ENCODE results near the gene CTDSP2.
"Not testable (repeated sequence)": the region's sequence is repeated elsewhere in the genome, so short reads cannot be mapped to it uniquely, and the experiment has no call there.

CTDSP2 gene, protein sequence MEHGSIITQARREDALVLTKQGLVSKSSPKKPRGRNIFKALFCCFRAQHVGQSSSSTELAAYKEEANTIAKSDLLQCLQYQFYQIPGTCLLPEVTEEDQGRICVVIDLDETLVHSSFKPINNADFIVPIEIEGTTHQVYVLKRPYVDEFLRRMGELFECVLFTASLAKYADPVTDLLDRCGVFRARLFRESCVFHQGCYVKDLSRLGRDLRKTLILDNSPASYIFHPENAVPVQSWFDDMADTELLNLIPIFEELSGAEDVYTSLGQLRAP

DNA sequence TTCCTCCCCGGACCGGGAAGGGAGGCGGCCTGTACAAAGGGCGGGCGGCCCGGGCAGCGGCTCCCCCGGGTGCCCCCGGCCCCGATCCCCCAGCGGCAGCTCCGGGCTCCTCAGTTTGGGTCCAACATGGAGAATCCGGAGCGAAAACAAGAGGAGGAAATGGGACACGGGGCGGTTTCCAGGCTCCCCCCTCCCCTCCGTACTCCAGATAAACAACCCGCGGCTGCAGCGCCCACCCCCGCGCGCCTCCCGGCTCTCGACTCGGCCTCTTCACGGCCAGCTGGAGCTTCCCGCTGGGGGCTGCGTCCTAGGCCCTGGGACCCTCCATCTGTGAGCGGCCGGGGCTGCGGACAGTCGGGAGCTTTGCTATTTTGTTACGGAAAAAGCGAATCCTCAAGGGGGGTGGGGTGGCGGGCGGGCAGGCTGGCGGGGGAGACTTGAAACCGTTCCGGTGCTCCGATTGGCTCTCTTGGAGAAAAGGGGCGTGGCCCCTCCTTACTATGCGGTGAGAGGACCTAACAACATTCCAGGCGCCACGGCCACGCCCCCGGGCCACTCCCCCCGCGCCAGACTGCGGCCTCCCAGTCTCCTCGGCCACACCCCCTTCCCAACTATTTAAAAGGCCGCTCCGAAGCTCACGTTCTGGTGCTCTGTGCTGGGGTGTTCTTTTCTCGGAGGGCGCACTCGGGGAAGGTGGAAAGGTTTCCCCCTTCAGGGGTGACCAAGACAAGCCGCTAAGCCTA, at the start of gene CTDSP2:
CTDSP2 (minus strand) TSS at position 153 of the 743 bp plus-strand sequence. CDS start 294 bp downstream, outside the sequence.
- peak; percentile 91 to 94 for DNase-seq

DNA sequence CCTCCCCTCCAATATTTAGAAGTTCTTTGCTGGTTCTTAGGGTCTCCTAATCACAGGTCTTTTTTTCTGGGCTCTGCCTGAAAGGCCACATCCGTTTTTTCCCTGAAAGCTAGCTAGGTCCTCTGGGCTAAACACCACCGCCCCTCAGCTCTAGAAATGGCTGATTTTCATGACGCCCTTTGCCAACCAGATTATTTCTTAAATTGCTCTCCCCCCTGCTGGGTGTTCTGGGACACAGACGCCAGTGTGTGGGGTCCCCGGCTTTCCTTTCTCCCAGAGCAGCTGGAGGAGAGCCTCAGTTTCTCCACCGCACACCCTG, 49.5 kb upstream of the CTDSP2 start:
- DNase-seq = no peak

DNA sequence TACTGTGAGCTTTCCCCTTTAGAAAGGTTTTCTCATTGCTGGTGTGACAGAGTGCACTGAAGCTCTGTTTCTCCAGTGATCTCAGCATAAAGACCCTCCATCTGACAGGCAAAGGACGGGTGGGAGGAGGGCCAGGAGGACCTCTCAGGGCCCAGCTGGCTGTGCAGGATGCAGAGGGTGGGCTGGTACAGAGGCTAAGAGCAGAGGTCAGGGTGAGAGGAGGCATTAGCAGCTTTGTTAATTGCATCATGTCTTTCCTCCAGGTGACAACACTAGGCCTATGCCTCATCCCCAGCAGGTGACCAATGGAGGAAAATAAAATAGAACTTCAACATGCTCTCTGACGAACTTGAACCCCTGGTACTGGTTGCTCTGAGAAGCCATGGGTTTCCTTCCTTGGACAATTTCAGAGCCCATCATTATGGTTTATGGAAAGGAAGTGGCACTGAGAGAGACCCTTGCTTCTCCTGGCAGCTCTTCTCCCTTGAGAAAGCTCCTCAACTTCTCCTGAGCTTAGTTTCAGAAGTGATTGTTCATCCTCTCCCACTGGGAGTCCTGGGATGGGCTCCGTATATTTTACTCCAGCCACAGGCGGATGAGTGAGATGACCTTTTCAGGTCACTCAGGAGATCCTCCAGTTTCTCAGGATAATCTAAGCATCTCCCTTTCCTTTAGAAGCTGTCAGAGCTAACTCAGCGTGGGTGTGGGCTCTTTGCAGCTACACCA, 49.0 kb upstream of the CTDSP2 start:
- no peak for DNase-seq

DNA sequence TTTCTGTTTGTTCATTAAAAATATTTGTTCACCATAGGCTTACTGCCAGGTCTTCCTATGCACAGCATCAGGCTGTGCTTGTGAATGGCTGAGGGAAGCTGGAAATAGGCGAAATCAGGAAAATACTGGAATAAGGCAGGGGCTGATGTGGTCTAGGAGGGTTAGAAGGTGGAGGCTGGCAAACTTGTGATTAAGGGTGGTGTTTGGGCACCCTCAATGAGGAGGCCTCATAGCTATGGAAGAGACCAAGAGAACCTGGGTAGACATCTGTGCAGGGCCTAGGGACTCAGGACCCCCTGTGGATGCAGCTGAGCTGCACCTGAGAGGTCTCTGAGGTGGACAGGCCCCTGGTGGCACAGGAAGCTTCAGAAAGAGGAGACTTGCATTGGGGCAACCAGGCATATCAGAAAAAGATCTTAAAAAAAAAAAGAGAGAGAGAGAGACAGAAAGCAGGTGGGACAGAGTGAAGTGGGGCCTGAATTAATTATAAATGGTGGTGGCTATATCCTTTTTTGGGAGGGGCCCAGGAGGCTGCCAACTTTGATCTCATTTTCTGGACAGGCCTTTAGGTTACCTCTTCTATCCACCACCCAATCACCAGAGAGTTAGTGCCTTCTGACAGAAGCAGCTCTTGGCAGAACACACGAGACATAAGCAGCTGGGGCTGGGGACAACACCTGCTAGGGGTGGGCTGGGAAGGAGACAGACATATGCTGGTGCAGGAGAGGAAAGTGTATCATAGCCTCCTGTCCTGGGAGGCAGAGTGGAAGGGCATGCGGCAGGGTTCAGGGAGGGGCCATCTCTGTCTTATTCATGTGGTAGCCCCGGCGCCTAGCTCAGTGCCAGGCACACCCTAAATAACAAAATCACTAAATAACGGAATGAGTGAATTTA, 48.1 kb upstream of the CTDSP2 start:
- peak; percentile 34 to 56 for DNase-seq

DNA sequence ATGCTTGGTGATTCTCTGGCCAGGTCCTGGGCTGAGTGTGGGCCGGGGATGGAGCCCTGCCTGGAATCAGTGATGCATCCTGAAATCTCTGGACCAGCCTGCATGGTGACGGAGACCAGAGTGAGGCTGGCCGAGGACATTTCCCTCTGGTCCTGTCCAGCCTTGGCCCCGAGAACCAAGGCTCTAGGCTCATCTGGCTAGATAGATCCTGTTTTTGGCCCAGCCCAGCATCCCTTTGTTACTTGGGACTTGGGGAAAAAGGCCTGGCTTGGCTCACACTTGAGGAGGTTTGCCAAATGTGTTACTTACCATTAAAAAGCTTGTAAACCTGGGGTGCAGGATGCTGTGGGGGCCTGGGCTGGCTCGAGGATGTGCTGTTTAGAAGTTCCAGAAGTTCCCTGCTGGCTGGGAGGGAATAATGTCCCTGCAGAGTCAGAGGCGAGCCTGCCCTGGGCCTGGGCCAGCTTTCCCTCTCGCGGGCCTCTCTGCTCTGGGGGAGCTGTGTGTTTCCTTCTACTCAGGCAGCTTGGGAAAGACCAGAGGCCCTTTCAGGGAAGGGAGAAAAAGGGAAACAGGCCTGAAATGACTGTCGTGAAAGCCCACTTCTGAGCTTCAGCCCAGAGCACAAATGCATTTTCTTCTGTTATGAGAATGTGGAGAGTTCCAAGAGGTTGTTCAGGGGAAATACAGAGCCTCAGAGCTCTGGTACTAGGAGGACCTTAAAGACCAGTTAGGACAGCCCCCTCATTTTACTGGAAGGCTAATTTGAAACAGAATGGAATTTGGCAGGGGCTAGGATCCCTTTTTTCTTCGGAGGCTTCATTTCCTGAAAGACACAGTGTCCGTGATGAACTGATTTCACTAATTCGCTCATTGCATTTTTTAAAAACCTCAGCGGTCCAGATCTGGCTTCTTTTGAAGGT, 47.2 kb upstream of the CTDSP2 start:
- peak in 1 of 2 experiments; percentile 12 for DNase-seq

DNA sequence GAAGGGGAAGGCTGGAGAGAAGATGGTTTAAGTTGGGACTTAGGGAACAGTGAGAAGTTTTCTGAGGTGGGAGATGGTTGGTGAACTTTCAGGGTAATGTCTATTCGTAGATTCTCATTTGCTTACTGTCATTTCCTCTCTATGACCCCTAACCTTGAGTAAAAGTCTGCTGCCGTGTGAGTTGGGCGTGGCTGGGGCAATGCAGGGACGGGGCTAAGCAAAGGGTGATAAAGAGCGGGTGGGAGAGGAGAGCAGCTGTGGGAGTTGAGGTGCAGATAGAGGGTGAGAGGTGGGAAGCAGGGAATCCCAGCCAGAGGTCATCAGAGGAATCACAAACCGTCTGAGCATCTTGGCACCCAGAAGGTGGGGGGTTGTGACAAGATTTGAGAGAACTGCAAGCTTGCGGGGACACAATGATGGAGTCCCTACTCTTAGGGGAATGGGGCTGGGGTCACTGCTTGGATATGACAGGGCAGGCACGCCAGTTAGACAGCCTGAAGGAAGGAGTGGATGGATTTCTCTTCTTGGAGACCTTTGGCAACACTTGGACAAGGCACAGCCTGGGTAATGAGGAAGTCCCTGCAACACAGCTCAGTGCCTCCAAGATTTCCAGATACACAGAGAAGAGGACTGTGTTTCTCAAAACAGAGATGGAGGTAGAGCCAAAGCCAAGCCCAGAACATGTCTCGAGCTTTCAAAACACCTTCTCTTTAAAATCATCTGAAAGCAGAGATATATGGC, 45.9 kb upstream of the CTDSP2 start:
- no peak for DNase-seq

DNA sequence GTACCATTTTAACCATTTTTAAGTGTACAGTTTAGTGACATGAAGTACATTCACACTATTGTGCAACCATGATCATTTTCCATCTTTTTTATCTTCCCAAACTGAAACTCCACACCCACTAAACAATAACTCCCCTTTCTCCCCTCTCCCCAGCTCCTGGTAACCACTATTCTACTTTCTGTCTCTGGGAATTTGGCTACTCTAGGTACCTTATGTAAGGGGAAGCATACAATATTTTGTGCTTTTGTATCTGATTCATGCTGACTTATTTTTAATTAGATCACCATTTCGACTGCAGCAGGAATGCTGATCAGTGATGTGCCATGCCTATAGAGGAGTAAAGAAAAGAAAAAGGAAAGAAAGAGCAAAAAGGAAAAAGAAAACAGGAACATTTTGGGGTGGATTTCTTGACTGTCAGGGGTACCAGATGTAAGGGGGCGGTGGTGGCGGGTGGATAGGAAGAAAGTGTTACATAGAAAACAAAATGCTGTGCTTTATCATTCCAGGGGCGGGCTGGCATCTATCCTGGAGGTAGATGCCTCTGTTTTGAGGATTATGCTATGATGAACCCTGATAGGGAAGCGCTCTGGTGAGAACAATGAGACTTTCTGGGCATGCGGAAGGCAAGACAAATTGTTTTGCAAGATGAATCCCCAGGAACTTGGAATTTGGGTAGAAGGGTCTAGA, 45.2 kb upstream of the CTDSP2 start:
- DNase-seq = no peak

DNA sequence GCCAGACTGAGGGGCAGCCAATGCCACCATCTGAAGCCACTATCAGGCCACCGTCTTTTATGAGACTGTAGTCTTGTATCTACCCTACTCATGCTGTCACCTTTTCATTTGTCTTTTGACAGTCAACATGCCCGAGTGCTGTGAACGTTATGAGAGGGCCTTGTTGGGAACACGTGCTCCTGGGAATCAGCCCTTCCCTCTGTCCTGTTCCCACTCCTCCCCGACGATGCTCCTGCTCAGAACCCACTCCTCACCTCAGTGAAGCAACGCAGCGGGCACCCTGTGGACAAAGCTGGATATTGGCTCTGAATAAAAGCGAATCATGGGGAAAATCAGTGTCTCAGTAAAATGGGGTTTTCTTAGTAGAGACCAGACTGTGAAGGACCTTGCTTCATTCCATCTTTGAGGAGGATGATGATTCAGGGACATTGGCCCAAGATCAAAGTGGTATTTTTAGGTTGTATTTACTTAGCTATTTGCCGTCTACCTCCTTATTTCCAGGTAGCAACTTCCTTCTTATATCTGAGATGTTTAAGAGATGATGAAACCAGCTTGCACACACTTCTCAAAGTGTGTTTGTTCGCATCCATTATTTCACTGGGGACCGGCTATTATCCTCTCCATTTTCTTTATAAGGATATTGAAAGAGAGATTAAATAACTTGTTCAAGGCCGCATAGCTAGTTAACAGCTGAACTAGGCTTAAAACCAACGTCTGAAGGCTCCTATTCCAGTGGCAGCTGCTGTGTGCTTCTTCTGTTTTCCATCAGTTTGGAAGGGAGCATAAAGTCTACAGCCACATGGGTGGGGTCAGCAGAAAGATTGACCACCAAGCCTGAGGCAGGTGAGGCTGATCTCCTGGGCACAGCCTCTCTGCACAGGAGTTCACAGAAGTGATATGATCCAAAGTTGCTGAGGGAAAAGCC, 43.9 kb upstream of the CTDSP2 start:
- DNase-seq = no peak

DNA sequence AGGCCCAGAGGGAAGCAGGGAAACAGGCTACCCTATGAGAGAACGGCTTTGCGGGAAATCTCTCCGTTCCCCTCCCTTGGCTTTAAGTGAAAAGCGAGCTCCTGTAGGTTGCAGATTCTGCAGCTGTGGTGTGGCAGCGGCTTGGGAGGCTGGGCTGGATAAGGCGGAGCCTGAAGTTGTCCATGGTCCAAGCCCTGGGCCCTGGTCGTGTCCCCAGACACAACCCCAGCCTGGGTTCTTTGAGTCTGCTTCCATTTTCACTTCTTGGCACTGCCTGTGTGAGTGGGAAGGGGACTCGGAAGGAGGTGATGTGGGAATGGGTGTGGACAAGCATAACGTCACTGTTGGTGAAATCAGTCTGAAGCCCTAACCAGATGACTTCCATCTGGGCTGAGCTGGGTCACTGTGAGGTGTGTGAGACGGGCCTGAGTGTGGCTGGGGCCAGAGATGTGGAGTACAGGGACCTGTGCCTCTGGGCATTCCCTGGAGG, 43.0 kb upstream of the CTDSP2 start:
- DNase-seq = no peak

DNA sequence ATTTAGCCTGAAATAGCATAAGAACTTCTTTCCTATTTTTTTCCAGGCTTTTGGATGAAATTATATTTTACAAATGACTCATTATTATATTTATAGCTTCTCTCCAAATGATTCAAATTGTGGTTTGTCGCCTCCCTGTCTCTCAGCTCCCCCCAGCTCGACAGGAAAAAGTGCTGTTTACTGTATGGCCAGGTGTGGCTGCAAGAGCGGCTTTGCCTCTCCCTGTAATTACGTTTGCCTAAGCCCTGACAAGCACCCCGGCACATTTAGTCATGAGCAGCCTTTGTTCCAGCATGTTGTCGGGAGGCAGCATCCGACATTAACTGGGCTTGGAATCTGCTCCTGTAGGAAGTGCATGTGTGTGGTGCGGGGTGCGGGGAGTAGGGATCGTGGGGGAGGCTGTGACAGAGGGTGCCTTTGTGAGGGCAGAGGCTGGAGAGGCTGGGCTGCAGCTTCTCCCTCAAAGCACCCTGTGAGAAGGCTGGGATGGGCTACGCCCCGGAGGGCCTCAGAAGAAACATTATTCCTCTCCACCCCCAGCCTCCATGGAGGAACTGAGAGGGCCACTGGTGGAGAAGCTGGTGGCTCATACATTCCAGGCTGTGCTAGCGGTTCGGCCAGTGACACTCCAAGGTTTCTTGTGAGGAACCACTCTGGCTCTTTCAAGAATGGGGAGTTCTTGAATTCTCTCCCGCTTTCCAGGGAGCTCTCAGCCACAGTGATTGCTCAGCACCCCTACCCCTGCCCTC, 42.1 kb upstream of the CTDSP2 start:
- DNase-seq = peak; percentile 43 to 53

DNA sequence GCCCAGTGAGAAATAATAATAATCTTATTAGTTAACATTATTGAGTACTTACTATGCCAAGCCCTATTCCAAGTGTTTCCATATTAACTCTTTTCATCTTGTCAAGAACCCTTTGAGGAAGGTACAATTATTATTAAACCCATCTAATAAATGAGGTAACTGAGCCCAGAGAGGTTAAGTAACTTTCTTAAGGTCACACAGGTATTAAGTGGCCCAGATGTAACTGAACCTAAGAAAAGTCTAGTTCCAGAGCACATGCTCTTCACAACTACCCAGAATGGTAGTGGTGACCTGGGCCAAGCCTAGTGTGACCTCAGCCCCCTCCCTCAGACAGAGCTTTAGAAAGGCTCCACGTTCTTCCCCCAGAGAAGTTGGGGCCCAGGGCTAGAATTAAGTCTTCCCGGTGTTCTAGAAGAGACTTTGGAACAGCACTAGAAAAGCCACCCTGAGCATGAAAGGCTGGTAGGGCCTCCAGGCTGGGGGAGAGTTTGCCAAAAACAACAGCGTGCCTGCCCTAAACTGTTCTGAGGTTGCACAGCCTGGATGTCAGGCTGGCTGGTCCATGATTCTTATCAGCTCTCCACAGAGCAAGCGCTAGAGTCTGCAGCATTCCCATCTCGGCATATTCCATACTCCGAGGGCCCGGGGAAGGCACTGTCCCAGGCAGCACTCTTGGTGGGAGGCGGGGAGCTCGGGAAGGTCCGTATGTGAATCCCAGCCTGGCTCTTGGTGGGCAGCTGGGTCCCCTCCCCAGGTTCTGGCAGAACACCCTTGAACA, 41.3 kb upstream of the CTDSP2 start:
- no peak for DNase-seq

DNA sequence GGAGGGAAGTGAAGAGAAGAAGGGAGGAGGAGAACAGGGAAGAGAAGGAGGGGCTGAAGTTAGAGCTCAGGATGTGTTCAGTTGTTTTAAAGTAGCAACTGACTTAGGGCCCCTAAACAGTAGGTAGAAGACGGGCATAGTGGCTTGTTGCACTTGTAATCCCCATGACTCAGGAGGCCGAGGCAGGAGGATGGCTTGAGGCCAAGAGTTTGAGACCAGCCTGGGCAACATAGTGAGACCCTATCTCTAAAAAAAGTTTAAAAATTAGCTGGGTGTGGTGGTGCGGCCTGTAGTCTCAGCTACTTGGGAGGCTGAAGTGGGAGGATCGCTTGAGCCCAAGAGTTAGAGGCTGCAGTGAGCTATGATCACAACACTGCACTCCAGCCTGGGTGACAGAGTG, 40.4 kb upstream of the CTDSP2 start:
- DNase-seq = not testable (repeated sequence)

DNA sequence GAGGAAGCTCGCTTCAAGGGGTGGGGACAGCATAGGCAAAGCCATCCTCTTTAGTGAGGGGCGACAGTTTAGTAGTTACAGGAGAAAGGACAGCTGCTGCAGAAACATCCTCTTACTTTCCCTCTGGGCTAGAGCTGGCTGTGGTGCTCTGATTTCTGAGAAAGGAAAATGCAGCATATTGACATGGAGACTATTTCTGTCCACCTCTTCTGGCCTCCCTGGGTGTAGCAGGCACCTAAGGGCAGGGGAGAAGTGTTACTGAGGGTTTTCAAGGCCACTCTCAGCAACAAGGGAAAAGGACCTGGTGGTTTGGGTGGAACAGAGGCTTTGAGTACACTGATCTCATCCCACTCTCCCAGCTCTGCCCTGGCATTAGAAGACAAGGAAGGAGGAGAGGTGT, 40.0 kb upstream of the CTDSP2 start:
- no peak for DNase-seq

DNA sequence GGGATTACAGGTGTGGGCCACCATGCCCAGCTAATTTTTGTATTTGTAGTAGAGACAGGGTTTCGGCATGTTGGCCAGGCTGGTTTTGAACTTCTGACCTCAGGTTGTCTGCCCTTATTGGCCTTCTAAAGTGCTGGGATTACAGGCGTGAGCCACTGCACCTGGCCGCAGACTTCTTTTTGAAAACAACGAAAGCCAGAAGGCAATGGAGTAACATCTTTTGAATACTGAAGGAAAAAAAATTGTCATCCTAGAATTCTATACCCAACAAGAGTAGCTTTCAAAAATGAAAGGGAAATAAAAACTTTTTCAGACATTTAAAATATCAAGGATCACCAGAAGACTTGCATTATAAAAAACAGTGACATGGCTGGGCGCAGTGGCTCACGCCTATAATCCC, 38.7 kb upstream of the CTDSP2 start:
- no peak for DNase-seq

DNA sequence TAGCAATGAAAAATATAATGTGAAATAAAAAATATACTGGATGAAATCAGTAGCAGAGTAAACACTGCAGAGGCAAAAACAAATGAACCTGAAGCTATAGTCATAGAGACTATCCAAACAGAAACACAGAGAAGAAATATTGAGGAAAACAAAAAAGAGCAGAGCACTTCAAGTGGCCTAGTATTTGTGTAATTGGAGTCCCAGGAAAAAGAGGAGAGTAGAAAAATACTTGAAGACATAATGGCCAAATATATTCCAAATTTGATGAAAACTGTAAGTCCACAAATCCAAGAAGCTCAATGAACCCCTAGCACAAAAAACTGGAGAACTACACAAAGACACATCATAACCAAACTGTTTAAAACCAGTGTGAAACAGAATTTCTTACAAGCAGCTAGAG, 37.2 kb upstream of the CTDSP2 start:
- no peak for DNase-seq

DNA sequence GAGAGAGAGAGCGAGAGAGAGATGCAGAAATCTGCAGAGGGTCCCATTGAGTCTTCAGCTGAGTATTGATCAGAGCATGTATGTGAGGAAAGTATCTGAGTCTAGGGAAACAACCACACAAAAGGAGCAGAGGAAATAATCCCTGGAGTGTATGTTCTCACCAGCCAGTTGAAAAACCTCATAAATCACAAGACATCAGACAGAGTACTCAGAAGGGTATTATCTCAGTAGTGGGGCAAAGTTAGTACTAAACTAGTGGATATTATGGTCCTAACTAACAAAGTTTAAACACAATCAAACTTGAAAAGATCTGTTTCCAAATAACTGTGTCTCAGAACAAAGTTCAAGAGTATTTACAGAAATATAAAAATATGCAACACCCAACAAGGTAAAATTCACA, 36.5 kb upstream of the CTDSP2 start:
- no peak for DNase-seq

DNA sequence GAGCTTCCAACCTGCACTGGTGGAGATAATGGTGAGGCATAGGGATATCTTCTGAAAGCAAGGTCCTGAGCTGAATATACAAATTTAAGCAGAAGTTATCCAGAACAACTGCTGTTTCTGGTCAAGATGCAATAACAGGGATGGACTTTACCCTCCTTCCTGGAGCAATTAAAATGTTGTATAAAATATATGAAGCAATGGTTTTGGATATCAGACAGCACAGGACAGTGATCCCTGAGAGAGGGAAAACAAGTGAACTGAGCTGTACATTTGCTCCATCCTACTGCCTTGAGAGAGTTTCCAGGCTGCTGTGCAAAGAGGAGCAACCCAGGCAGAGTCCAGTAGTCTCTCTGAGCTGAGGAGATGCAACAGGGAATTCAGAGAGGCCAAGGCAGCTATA, 36.0 kb upstream of the CTDSP2 start:
- no peak for DNase-seq

DNA sequence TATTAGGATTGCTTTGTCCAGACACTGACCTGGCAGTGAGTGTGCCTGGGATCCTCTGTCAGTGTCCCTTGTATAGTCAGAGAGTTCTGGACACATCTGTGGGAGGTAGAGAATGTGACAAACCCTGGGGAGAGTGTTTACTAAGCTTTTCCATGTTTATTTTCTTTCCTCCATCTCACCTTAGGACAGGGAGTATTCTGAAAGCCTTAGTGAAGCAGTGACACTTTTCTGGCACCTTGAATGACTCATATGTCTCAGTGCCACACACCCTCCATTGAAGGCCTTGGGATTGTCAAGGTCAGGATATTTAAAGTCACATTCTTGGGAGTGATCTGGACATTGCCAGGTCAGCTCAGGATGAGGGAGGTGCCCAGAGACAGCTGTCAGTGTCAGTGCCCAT, 34.9 kb upstream of the CTDSP2 start:
- no peak for DNase-seq
